KOPT-K1 (cell line): ENCODE data around the gene ZNF57.
"Not testable (repeated sequence)": the region's sequence is repeated elsewhere in the genome, so short reads cannot be mapped to it uniquely, and the experiment has no call there.

Source experiments
- H3K27ac ChIP-seq: fragments of 200-600 bp; sonication (generic); 2 replicates; pipeline ENCODE4 v1.5.1; 2016; ENCODE audit warnings: antibody characterized with exemption, mild to moderate bottlenecking, low read depth, low read length; ENCODE audit not compliant: poor library complexity, severe bottlenecking
- H3K36me3 ChIP-seq: fragments of 200-600 bp; sonication (generic); 2 replicates; pipeline ENCODE4 v1.5.1; 2017; ENCODE audit warnings: antibody characterized with exemption, mild to moderate bottlenecking, low read length, moderate library complexity; ENCODE audit not compliant: insufficient read depth
- H3K9me3 ChIP-seq: fragments of 200-600 bp; sonication (generic); 2 replicates; pipeline ENCODE4 v1.5.1; 2017; ENCODE audit warnings: antibody characterized with exemption, low read length, mild to moderate bottlenecking; ENCODE audit not compliant: insufficient read depth, poor library complexity, severe bottlenecking

Gene ZNF57

DNA sequence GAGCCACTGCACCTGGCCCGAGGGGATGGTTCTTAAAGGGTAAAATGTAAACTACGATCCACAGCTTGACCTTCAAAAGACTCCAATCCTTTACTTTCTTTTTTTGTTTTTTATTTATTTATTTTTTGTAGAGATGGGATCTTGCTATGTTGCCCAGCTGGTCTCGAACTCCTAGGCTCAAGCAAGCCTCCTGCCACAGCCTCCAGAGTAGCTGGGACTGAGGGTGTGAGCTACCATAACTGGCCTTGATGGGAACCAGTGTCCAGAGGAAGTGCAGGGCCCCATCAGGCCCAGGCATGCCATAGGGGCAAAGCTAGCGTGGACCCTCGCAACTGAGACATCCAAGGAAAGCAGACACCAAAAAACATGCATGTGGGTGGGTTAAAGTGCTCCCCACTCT, 62.4 kb downstream of the ZNF57 start:
- H3K36me3 ChIP-seq, result no peaks in the 10 kb centered on the region
- H3K9me3 ChIP-seq, result no peaks in the 10 kb centered on the region
- H3K27ac ChIP-seq, result no peak overlapping the region

- H3K9me3 ChIP-seq, H3K27ac ChIP-seq, H3K36me3 ChIP-seq: not testable (repeated sequence)
Measured at GRCh38 chr19:2963631-2964030, 62.9 kb downstream of the ZNF57 start.

- Histone ChIP-seq H3K36me3 (no peaks in the 10 kb centered on the region), H3K27ac (no peak overlapping the region), H3K9me3 (no peaks in the 10 kb centered on the region)
Measured at GRCh38 chr19:2964874-2965273, 64.1 kb downstream of the ZNF57 start.

DNA sequence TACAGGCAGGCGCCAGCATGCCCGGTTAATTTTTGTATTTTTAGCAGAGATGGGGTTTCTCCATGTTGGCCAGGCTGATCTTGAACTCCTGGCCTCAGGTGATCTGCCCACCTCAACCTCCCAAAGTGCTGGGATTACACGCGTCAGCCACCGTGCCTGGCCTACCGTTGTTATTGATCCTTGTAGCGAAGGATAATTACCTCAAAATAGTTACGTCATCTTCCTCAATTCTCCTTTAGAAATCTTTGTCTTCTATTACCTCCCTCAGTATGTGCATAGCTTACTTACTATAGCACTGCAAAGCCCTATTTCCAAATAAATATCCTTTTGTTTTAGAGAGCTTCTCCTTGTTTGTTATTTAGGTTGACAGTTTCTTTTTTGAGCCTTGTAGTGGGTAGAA, 67.2 kb downstream of the ZNF57 start:
- Histone ChIP-seq H3K36me3 (no peaks in the 10 kb centered on the region), H3K27ac (no peak overlapping the region), H3K9me3 (no peaks in the 10 kb centered on the region)
